Suppressor macrophage treated with lipopolysaccharide for 4 hours (primary cell): ENCODE results near the gene CXCL13.
"Not testable (repeated sequence)": the region's sequence is repeated elsewhere in the genome, so short reads cannot be mapped to it uniquely, and the experiment has no call there.

ENCODE experiments used
- DNase-seq: peaks from one replicate; pipeline ENCODE4 v3.0.0-alpha.2; 2020

CXCL13 gene, protein sequence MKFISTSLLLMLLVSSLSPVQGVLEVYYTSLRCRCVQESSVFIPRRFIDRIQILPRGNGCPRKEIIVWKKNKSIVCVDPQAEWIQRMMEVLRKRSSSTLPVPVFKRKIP

DNA sequence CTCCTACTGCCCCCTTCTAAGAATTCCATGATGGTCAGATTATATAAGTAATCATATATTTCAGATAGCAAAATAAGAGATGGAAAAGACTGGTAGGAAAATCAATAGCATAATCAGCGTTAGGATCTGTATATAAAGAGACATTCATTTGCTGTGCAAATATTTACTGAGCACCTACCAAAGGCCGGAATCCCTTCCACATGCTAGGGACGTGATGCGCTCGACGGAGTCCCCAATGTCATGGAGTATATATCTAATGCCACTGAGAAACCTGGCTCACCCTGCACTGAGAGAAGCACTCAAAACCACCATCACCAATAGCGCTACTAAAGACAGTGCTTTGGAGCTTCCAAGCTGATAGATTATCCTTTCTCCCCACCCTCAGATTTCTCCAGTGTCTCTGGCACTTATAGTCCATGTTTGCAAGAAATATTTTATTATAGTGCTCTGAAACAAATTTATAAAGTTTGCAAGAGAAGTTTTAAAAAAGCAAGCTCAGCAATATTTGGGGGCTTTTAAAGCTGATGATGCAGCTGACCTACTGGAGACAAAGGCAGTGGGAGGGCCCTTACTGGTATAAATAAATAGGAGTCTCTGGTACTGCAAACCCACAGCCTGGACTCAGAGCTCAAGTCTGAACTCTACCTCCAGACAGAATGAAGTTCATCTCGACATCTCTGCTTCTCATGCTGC, at the start of gene CXCL13:
TSS of gene CXCL13 (plus strand) at position 611 of the 693 bp plus-strand sequence. CDS start at position 657, 46 bp downstream.
- DNase-seq = no peak

DNA sequence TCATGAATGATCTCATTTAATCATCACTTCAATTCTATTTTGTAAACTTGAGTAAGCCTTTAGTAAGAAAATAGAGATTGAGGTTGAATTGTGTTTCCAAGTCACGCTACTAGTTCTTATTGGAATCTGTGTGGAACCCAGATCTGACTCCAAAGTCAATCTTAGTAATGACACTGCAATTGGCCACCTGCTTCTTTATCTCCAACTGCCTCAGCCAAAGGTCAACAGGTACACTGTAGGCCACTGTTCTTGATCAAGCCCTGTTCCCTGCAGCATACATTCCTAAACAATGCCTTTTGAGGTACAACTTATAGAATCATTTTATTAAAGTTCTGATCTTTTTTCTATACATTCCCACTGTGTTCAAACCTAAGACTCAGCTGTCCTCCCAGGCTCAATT, 45.5 kb upstream of the CXCL13 start:
- no peak for DNase-seq

DNA sequence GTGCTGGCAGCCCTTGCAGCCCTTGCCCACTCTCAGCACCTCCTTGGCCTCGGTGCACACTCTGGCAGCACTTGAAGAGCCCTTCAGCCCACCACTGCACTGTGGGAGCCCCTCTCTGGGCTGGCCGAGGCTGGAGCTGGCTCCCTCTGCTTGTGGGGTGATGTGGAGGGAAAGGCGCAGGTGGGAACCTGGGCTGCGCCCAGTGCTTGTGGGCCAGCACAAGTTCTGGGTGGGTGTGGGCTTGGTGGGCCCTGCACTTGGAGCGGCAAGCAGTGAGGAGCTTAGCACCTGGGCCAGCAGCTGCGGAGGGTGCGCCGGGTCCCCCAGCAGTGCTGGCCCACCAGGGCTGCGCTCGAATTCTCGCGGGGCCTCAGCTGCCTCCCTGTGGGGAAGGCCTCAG, 43.9 kb upstream of the CXCL13 start:
- not testable (repeated sequence) for DNase-seq

DNA sequence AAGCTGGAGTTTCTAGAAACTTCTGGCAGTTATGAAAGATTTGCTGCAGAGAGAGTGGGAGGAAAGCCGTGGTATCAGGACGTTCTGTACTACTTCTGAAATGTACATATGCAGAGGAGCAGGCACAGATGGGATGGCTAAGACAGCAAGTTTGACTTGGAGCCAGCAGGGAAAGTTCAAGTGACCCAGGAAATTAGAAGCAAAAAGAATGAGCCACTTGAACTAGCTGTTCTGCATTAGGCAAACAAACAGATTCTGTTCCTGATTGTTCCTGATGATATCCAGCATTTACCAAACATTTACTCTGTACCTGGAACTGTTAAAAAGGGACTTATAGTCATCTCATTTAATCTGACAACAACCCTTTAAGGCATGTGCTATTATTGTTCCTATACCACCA, 41.4 kb upstream of the CXCL13 start:
- DNase-seq = no peak

DNA sequence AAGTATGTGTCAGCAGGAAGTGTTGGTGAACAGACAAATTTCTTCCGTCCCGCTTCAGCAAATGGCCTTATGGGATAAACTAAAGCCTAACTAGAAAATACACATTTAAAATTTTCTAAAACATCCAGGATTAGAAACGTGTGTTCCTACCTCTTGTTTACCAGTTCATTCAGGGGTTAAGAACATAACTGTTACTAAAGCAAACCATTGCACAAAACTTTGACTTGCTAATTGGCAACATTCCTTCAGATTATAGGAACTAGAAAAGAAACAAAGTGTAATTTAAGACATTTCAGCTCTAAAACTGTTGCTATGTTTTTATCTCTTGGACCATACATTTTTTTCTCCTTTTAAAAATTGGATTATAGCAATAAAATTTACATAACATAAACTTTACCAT, 39.5 kb upstream of the CXCL13 start:
- DNase-seq = no peak

DNA sequence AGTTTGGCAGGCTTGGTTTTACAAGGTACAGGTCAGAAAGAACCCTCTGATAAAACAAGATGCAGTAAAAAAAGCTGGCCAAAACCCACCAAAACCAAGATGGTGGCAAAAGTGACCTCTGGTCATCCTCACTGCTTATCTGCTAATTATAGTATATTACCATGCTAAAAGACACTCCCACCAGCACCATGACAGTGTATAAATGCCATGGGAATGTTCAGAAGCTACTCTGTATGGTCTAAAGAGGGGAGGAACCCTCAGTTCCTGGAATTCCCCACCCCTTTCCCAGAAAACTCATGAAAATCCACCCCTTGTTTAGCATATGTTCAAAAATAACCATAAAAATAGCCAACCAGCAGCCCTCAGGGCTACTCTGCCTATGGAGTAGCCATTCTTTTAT, 38.1 kb upstream of the CXCL13 start:
- DNase-seq = no peak

DNA sequence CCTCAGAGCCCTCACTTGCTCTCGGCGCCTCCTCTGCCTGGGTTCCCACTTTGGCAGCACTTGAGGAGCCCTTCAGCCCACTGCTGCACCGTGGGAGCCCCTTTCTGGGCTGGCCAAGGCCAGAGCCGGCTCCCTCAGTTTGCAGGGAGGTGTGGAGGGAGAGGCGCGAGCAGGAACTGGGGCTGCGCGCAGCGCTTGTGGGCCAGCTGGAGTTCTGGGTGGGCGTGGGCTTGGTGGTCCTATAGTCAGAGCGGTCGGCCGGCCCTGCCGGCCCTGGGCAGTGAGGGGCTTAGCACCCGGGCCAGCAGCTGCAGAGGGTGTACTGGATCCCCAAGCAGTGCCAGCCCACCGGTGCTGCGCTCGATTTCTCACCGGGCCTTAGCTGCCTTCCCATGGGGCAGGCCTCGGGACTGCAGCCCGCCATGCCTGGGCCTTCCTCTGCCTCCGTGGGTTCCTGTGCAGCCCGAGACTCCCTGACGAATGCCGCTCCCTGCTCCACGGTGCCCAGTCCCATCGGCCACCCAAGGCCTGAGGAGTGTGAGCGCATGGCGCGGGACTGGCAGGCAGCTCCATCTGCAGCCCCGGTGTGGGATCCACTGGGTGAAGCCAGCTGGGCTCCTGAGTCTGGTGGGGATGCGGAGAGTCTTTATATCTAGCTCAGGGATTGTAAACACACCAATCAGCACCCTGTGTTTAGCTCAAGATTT, 35.0 kb upstream of the CXCL13 start:
- DNase-seq = not testable (repeated sequence)

DNA sequence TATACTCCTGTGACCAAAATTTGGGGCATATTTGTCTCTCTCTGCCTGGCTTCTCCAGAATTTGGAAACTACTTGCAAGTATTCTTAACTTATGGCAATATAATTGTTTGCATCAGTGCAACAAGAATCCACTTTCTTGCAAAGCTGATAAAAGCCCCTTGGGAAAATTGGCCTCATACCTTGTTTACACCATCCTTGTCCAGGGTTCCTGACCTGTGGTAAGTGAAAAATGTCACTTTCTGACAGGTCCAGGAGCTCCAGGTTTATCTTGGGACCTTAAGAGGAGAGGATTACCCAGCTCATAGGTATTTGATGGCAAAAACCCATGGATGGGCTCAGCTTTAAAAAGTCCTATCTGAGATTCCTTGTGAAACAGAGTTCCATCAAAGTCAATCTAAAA, 29.3 kb upstream of the CXCL13 start:
- no peak for DNase-seq

DNA sequence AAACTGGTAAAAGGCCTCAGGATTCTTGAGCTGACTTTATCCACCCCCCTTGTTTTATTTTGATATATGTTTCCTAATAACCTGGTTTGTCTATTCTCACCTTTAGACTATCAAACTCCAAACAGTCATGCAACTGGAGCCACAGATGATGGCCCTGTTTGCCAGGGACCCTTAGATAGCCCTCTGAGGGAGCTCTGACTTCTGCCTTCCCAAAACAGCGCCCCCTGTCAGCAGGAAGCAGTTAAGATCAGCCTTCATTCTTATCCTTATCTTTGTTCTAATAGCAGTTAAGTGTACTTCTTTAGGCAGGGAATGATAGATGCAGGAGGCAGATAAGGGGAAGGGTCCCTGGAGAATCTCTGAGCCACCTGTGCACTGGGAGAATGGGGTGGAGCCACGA, 27.5 kb upstream of the CXCL13 start:
- no peak for DNase-seq

DNA sequence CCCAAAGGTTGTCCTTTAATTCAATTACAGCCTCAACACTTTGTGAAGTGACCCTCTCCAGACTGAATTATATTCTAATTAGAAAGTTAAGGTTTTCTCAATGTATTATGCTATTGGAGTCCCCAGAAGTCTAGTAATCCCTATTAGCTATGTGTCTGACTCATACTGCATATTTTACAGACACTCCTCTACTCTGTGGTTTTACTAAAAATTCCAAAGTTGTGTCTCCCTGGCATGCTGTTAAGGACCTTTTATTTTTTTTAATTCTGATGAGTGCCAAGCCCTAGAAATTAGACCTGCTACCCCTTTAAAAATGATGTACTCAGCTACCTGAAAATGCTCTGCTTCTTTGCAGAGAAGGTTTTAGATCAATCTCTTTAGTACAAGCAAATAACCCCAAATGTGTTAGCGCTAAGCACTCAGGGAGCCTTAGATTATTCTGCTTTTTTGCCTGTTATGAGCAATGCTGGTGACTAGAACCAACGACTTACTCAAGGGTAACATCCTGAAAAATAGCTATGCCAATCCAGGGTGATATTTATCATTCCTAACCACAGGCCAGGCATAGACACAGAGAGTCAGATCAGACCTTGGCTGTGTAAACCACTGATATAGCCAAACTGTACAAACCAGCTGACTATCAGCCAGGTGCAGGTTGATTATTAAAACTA, 26.1 kb upstream of the CXCL13 start:
- DNase-seq = peak; percentile 66

DNA sequence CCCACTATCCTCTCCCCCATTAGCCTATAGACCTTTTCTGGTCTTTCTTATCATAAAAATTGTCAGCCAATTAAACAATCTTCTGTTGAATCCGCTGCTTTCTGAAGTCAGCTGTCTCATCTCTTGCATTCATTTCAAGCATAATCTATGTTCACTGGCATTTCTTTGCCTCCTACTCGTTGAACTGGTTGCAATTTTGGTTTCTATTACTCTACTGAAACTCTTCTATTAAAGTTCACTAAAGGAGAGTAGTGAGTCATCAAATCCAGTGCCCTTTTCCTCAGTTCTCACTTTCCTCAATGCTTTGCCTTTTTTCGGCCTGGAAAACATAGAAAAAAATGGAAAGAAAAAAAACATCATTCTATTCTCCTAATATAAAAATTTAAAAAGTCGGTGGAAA, 23.9 kb upstream of the CXCL13 start:
- peak; percentile 85 for DNase-seq

DNA sequence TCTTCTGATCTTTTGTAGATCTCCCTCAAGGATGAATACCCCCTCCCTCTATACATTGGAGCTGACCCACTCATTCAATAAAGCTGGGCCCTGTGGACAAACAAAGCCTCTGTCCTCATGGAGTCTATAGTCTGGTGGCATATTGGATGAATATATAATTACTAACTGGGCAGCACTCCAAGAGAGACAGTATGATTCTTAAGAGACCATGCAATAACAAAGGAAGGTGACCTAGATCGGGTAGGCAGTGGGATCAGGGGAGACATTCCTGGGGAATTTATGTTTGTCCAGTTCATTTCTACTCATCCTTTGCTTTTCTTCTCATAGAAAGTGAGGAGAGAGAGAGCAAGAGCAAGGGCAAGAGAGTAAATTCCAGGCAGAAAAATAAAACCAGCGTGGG, 23.5 kb upstream of the CXCL13 start:
- DNase-seq = no peak

DNA sequence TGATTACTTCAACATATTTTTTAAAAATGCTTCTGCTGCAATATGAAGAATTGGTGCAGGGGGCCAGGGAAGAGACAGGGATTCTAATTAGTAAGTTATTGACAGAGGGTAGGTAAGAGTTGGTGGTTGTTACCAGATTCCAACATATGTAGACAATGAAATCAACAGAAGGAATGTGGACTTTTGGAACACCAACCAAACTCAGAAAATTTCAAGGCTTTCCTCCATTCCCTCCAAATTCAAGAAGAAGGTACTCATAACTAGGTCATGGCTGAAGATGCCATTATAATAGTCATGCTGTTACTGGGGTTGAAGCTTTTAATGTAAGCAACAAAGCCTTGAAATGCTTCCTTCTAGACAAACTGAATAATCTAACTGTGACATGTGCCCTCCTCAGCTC, 22.9 kb upstream of the CXCL13 start:
- no peak for DNase-seq

DNA sequence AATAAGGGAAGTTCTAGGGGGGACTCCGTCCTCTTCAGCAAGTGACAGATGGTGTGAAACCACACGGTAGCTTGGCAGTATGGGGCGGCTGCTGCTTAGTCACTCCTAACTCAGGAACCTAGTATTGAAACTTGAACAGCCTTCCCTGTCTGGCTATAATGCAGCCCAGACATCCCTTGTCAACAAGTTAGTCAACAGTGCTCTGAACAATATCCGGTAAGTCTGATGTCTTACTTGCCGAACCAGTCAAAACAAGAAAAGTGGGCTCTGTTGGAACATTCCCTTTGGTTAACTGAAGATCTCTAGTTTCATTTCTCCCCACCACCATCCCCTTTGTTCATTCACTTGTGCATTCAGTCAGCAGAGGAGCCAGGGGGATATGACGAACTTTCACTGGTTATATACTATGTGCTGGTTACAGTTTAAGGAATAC, 18.7 kb upstream of the CXCL13 start:
- DNase-seq = peak; percentile 94

DNA sequence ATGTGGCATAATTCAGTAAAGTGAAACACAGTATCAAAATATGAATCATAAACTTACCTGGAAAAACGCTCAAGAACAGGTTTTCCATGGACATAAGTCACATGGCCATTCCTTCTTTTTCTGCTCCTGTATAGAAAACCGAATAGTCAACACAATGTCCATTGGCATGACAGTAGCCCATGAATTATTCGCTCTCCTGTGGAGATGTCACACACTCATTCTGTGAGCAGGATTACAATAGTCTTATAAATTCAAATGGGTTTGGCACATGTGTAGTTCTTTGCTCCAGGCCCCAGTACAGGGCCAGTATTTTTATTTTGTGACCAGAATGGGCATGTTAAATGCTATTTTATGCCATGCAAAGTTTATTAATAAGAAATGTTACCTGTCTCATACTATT, 15.1 kb upstream of the CXCL13 start:
- DNase-seq = no peak

DNA sequence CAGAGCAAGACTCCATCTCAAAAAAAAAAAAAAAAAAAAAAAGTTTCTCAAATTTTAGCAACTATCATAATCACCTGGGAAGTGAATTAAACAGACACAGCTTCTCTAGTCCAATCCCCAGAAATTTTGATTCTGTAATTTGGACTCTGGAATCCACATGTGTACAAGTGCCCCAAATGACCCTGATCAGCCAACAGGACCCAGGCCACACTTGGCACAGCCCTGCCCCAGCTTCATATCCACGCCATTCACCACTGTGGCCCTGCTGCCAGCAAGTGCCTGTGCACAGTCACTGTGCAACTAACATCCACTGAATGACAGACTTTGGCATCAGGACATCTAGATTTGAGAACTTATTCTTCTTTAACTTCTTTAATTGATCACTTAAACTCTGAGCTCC, 14.1 kb upstream of the CXCL13 start:
- no peak for DNase-seq

DNA sequence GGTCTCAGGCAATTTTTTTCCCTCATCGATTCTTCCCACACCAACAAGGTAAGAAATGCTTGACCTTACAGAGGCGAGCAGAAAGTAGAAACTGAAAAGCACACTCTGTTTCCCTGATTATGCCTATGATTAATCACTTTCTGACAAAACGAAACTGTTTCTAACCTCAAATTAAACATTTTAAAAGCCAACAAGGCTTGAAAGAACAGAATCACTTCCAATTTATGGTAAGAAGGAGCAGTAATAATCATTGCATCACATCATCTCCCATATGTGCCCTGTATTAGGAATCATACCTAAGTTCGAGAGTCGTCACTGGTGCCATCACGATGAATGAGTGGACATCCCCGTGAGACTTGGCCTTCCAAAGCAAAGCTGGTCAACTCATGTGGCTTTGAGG, 12.5 kb upstream of the CXCL13 start:
- DNase-seq = peak; percentile 86

DNA sequence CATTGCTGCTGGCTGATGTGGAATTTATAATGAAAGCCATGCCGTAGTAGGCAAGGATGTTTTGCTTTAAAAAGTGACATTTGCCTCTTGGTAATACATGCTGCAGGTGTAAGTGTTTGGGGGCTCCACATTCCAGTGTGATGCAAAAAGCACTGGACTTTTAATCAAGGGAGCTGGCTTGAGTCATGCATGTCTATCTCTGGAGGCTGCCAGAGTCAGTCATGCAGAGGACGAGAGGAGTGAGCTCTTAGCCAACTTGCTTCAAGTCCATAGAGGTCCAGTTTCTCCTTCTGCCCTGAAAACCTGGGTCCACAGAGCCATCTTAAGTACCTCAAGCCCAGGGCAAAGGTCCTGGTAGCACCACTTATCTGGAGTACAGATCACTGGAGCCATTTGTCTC, 11.6 kb upstream of the CXCL13 start:
- DNase-seq = no peak

DNA sequence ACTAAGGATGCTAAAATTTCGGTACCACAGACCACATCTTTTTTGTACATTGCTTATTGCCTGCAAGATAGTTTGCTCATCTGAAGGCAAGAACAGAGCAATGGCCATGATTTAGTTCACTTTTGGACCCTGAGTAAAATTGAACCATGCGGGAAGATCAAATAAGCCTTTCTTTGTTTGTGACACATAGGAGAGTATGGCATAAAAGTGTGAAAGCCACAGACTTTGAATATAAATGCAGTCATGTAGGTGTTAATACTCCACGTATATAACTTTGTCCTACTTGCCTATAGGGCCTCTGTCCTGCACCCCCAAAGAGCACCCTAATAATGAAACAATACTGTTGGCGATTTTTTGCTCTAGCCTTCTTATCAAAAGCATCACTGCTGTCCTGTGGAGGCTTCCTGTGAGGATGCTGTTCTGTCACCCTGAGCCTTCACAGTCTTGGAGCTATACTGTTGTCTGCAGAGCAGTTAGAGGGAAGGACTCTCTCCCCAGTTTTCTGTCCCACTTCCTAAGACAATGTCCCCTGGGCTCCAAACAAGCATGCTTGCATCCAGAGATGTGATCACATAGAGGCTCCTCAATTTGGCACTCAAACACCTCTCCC, 10.2 kb upstream of the CXCL13 start:
- DNase-seq = no peak

DNA sequence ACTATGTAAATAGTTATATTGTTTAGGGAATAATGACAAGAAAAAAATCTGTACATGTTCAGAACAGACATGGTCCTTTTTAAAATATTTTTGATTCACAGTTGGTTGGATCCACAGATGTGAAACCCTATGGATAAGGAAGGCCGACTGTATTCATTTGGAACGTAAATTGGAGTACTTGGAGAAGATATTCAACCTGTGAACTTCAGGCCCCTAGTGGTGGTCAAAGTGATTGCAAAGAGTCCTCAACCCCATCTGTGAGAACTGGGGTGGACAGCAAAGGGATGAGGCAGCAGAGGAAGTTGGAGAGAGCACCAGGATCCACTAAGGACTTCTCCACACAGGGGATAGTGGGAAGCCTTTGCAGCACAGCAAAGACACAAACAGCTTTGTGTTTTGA, 6.2 kb upstream of the CXCL13 start:
- peak; percentile 70 for DNase-seq

DNA sequence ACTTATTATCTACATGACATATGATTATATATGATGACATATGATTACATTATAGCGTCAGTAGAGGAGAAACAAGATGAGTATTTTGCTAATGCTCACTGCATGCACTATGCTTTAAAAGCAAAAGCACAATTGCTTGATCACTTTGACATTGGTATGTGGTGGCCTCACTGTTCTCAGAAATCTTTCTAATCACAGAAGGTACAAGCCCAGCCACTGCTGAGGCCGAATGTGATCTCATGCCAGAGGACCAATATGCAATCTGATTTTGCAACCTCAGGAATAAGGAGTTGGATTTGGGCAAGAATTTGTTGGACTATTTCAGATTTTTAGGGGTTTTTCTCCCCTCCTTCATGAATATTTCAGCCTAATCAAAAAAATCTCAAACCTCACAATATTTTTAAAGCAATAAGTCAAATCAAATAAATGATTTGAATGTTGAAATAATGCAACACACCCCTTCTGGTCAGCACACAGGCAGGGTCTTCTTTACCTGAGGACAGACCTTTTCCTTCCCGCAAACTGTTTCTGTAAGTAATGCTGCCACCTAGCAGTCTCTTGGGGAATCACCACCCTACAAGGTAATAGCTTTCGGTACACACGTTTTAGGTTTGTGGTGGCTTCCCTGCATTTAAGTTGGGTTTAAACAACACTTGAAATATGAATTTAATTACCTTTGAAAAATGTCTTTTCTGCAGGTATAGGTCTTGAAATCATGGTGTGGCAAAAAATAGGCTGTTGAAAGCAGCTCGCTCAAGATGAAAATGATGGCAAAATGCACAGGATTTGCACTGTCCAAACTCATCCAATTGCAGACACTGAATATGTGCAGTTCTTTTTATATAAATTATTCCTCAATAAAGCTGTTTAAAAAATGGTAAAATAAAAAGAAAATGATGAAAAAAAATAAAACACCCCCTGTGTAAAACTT, 4.8 kb upstream of the CXCL13 start:
- DNase-seq = peak; percentile 49

DNA sequence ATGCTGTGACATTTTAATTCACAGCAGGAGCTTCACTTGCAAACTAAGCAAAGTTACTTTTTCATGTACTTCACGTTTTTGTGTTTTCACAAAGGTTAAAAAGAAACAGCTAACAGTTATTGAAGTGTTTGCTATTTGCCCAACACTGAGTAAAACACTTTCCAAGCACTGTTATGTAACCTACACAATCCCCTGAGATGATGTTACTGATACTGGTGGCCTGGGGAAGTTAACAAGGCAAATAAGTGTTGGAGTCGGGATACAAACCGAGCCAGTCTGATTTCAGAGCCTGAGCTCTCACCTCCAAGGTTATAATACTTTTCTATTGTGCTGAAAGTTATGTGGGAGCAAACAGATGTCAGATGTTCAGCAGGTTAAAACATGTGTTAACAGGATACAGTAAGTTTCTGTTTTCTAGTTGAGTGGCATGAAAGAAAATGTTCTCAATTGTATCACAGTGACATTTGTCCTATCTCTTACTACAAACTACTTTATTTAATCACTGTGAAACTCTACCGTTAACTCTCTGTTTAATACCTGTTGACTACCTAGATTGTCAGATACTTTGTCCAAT, 3.9 kb upstream of the CXCL13 start:
- DNase-seq = no peak
